Effector memory CD4-positive, alpha-beta T cell (primary cell): ENCODE results near the gene SRSF10.
"Not testable (repeated sequence)": the region's sequence is repeated elsewhere in the genome, so short reads cannot be mapped to it uniquely, and the experiment has no call there.

Source experiments
- DNase-seq, 3 donors: peaks; one replicate each; pipeline ENCODE4 v3.0.0-alpha.2; 2020
- H3K27ac ChIP-seq: 2 replicates; pipeline ENCODE4 v1.7.0; 2013; ENCODE audit warnings: mild to moderate bottlenecking, low read length, moderate library complexity; ENCODE audit not compliant: insufficient read depth, poor library complexity, severe bottlenecking
- H3K27me3 ChIP-seq: replicated peaks from 2 replicates; pipeline ENCODE4 v1.7.0; 2013; ENCODE audit warnings: mild to moderate bottlenecking, low read length; ENCODE audit not compliant: insufficient read depth, control insufficient read depth, poor library complexity, severe bottlenecking
- H3K36me3 ChIP-seq: 2 replicates; pipeline ENCODE4 v1.7.0; 2013; ENCODE audit warnings: mild to moderate bottlenecking, low read length, moderate library complexity; ENCODE audit not compliant: control insufficient read depth, insufficient read depth
- H3K4me1 ChIP-seq: 2 replicates; pipeline ENCODE4 v1.7.0; 2013; ENCODE audit warnings: low read length, mild to moderate bottlenecking; ENCODE audit not compliant: control insufficient read depth, insufficient read depth, poor library complexity, severe bottlenecking
- H3K4me3 ChIP-seq: 2 replicates; pipeline ENCODE4 v1.7.0; 2013; ENCODE audit warnings: low read length, low read depth, mild to moderate bottlenecking; ENCODE audit not compliant: insufficient read depth, poor library complexity, severe bottlenecking
- H3K9me3 ChIP-seq: 2 replicates; pipeline ENCODE4 v1.7.0; 2013; ENCODE audit warnings: mild to moderate bottlenecking, low read length, moderate library complexity; ENCODE audit not compliant: control insufficient read depth

Gene SRSF10

DNA sequence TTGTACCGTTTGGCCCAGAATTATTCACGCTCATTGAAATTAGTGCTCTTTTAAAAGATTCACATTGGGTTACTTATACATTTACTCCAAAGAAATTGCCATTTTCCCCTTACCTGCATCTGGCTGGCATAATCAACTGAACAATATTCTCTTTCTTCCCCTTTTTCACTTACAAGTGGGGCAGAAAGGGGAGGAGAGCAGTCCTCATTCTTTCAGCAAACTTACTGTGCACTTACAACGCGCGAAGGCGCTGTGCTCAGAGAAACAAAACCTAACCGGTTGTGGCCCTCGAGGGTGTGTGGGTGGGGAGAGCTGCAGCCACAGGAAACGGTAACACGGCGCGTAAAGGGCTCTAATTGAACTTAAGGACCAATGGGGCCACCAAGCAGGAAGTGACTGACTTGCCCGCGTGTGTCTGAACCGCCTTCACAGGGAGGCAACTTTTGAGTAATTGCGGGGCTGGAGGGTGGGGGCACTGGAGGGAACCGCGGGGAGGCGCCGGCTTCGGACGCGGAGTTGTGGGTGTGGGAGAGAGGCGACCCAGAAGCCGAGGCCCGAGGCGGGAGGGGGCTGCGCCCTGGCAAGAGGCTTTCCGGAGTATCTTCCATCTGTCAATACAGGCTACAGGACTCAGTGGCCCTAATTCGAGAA is 21.2 kb downstream of the SRSF10 start:
- no peaks in the 10 kb centered on the region for H3K4me1 ChIP-seq

DNA sequence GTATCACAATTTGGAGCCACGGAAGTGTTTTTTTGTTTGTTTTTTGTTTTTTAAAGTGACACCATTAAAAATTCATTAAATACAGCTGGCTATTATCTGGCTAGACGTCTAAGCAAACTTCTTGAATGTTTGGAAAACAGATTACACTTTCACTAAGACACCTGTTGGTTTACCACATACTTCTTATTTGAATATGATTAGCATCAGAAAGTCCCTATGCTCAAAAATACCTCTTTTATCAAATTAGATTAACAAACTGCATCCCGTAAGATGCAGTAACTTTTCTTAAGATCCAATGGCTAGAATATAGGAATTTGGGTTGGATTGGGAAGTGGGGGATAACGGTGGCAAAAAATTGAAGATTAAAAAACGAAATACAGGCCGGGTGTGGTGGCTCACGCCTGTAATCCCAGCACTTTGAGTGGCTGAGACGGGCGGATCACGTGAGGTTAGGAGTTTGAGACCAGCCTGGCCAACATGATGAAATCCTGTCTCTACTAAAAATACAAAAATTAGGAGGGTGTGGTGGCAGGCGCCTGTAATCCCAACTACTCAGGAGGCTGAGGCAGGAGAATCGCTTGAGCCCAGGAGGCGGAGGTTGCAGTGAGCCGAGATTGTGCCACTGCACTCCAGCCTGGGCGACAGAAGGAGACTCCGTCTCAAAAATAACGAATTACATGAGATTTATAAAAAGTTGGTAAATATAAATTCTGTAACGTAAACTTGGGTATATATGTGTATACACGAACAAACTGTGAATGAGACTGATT is 21.9 kb downstream of the SRSF10 start:
- not testable (repeated sequence) for H3K36me3 ChIP-seq, DNase-seq, H3K4me1 ChIP-seq, H3K27me3 ChIP-seq, H3K9me3 ChIP-seq, H3K4me3 ChIP-seq
- H3K27ac ChIP-seq, result peak overlapping the region; percentile 95

More for the DNA sequence above, 21.2 kb downstream of the SRSF10 start:
- Histone ChIP-seq H3K27ac (peak overlapping the region; percentile 95), H3K27me3 (no peaks in the 10 kb centered on the region), H3K36me3 (peaks cover 3% of the 10 kb centered on the region), H3K9me3 (no peaks in the 10 kb centered on the region), H3K4me3 (peak overlapping the region; percentile 88)
- peak; percentile 85 to 88 (median 86) for DNase-seq

DNA sequence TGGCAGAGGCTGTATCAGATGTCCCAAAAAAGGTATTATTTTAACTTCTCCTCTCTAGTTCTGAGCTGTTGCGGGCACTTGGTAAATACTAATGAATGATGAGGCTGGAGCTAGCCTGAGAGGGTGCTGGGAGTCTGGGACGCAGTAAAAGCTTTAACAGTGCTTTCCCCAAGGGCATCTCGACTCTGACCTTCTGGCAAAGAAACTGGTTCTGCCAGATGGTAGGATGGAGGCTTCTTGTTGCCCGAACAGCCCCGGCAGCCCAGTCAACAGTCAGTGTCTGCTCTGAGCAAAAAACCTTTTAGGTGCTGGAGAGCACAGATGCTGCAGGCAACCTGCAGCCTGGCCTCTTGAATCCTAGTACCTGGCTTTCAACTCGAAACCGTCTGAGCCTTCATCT is 23.0 kb downstream of the SRSF10 start:
- Histone ChIP-seq H3K4me3 (no peak overlapping the region), H3K9me3 (no peaks in the 10 kb centered on the region), H3K36me3 (no peaks in the 10 kb centered on the region), H3K4me1 (no peaks in the 10 kb centered on the region), H3K27me3 (no peaks in the 10 kb centered on the region), H3K27ac (no peak overlapping the region)
- DNase-seq, result no peak

DNA sequence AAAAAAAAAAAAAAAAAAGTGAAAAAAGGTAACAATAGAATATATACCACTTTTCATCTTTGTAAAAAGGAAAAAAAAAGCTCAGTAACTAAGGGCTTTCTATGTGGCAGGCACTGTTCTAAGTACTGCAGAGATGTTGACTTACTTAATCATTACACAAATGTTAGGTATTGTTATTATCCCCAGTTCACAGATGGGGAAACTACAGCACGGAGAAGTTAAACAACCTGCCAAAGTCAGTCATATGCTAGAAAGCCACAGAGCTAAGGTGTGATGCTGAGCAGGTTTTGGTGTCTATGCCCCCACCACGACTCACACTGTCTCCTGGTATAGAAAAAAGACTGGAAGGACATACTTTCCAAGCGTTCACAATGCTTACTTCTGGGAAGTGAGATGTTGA is 27.1 kb downstream of the SRSF10 start:
- Histone ChIP-seq H3K27me3 (no peaks in the 10 kb centered on the region), H3K27ac (no peak overlapping the region), H3K4me3 (no peak overlapping the region), H3K36me3 (no peaks in the 10 kb centered on the region), H3K9me3 (no peaks in the 10 kb centered on the region), H3K4me1 (no peaks in the 10 kb centered on the region)
- DNase-seq, result no peak

DNA sequence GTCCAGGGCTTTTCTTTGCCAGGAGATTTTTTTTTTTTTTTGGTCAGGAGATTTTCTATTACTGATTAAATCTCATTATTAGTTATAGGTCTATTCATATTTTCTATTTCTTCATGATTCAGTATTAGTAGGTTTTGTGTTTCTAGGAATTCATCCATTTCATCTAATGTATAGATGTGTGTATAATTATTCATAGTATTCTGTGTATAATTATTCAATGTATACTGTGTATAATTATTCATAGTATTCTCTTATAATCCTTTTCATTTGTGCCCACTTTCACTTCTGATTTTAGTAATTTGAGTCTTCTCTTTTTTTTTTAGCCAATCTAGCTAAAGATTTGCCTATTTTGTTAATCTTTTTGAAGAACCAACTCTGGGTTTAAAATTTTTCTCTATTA is 32.8 kb downstream of the SRSF10 start:
- no peak overlapping the region for H3K27ac ChIP-seq
- no peaks in the 10 kb centered on the region for H3K9me3 ChIP-seq
- no peaks in the 10 kb centered on the region for H3K27me3 ChIP-seq
- no peak overlapping the region for H3K4me3 ChIP-seq
- H3K4me1 ChIP-seq, result no peaks in the 10 kb centered on the region
- no peak for DNase-seq
- no peaks in the 10 kb centered on the region for H3K36me3 ChIP-seq

DNA sequence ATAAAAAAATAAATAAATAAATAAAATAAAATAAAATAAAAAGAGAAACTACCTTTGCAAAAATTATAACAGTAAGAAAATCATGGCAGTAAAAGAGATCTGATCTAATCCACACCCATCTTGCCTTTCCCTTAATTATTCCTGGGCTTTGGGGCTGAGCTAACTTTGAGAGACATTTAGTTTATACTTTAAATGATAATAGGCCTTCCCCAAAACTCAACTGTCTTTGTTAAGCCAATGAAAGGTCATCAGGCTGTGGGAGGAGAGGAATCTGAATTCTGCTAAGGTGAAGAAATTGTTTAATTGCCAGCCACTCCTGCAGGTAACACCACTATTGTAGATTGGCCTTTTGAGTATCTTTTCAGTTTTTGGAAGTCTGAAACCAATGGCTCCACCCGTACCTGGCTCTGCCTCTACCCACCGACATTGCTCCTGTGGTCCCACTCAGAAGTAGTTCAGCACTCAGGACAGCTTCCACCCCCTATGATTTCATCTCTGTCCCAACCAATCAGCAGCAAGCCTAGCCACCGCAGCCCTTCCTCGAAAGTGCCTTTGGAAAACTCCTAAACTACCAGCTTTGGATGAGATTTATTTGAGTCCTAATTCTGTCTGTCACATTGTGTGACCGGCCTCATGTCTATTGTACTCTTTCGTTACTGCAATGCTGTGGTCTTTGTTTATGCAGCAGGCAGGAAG is 43.5 kb downstream of the SRSF10 start:
- no peaks in the 10 kb centered on the region for H3K36me3 ChIP-seq
- DNase-seq, result no peak
- H3K9me3 ChIP-seq, result no peaks in the 10 kb centered on the region
- no peak overlapping the region for H3K27ac ChIP-seq
- H3K4me1 ChIP-seq, result no peaks in the 10 kb centered on the region
- no peaks in the 10 kb centered on the region for H3K27me3 ChIP-seq
- H3K4me3 ChIP-seq, result no peak overlapping the region

DNA sequence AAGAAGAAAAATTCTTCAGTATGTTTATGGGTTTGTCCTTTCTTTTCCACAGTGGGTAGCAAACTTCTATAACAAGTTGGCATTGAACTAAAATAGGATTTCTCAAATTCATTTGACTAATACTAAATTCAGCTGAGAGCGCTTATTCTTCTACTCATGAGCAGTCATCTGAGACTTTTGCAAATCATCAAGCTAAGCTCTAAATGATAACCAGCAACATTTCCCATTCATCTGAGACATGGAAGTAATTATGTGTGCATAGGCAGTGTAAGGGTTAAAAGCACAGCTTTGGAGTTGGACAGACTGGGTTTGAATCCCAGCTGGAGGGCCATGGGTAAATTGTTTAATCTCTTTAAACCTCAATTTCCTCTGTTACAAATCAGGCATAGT is 48.6 kb downstream of the SRSF10 start:
- Histone ChIP-seq H3K36me3 (no peaks in the 10 kb centered on the region), H3K27ac (no peak overlapping the region), H3K27me3 (no peaks in the 10 kb centered on the region), H3K9me3 (no peaks in the 10 kb centered on the region), H3K4me3 (no peak overlapping the region), H3K4me1 (no peaks in the 10 kb centered on the region)
- DNase-seq, result no peak

DNA sequence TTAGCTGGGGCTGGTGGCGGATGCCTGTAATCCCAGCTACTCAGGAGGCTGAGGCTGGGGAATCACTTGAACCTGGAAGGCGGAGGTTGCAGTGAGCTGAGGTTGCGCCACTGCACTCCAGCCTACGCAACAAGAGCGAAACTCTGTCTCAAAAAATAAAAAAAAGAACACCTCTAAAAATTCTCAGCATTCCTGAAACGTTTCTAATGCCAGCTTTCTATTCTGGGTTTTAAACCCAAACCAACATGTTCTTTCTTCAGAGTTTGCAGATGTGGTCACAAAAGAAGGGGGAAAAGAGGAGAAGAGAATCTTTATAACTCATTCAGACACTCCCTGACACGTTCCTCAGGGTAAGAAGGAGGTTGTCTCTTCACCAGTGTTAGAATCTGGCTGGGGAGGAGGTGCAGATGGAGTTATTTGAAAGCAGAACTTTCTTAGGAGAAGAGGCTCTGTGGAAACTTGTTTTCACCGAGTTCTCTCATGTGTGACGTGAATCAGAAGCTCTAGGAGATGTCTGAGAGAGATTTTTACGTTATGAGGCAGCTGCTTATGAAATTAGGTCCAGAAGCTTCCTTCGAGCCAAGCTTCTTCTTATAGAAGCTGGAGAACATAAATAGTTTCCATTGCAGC is 49.2 kb downstream of the SRSF10 start:
- no peaks in the 10 kb centered on the region for H3K9me3 ChIP-seq
- no peak overlapping the region for H3K27ac ChIP-seq
- no peaks in the 10 kb centered on the region for H3K27me3 ChIP-seq
- H3K4me3 ChIP-seq, result no peak overlapping the region
- no peak for DNase-seq
- H3K36me3 ChIP-seq, result no peaks in the 10 kb centered on the region
- no peaks in the 10 kb centered on the region for H3K4me1 ChIP-seq

DNA sequence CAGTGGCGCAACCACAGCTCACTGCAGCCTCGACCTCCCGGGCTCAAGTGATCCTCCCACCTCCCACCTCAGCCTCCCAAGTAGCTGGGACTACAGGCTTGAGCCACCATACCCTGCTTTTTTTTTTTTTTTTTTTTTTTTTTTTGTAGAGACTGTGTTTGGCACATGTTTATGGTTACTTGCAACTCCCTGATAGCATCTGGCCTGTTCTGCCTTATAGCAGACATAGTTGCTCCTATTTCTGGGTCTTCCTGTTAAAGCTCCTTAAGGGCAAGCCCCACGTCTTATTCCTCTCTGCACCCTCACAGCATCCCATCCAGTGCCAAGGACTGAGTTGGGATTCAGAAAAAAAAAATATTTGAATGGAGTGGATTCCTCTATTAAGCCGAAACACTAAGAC is 49.9 kb downstream of the SRSF10 start:
- Histone ChIP-seq H3K36me3 (no peaks in the 10 kb centered on the region), H3K4me1 (no peaks in the 10 kb centered on the region), H3K4me3 (no peak overlapping the region), H3K27me3 (no peaks in the 10 kb centered on the region), H3K27ac (no peak overlapping the region), H3K9me3 (no peaks in the 10 kb centered on the region)
- DNase-seq, result no peak

DNA sequence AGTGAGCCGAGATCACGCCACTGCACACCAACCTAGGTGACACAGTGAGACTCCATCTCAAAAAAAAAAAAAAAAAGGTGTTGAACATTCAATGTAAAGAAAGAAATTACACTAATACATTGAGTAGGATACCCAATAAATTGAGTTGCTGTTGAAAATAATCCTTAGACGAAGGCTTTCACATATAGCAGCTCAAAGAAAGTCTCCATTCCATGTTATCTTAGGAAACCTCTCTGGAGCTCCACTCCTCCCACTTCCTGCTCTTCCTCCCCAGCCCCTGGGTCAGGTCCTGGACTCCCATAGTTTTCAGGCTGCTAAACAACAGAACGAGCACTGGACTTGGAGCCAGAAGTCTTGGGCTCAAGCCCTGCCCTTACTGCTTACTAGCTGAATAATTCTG is 51.3 kb downstream of the SRSF10 start:
- no peak overlapping the region for H3K4me3 ChIP-seq
- H3K9me3 ChIP-seq, result no peaks in the 10 kb centered on the region
- no peaks in the 10 kb centered on the region for H3K36me3 ChIP-seq
- H3K4me1 ChIP-seq, result no peaks in the 10 kb centered on the region
- no peak for DNase-seq
- no peak overlapping the region for H3K27ac ChIP-seq
- H3K27me3 ChIP-seq, result no peaks in the 10 kb centered on the region
